ENCODE measurements around the gene PSD4.

PSD4 gene

GRCh38 chr2:113167962-113168340 is 5.8 kb upstream of the PSD4 start:
- no peak for DNase-seq (ENCODE audit: low read depth)

GRCh38 chr2:113169002-113169530 is 4.7 kb upstream of the PSD4 start:
- DNase-seq (ENCODE audit: low read depth), result no peak

GRCh38 chr2:113169586-113169985 is 4.2 kb upstream of the PSD4 start:
- no peak for DNase-seq (ENCODE audit: low read depth)

GRCh38 chr2:113171334-113172075 is 2.3 kb upstream of the PSD4 start:
- no peak for DNase-seq (ENCODE audit: low read depth)

- DNase-seq (ENCODE audit: low read depth), result no peak
Measured at GRCh38 chr2:113172721-113173541, 840 bp upstream of the PSD4 start.

- no peak for DNase-seq (ENCODE audit: low read depth)
Measured at GRCh38 chr2:113174376-113174750, 592 bp downstream of the PSD4 start.

- no peak for DNase-seq (ENCODE audit: low read depth)
Measured at GRCh38 chr2:113175042-113175628, 1.4 kb downstream of the PSD4 start.

GRCh38 chr2:113175736-113176695 is 2.2 kb downstream of the PSD4 start:
- DNase-seq (ENCODE audit: low read depth), result no peak

- no peak for DNase-seq (ENCODE audit: low read depth)
Measured at GRCh38 chr2:113176696-113177355, 3.1 kb downstream of the PSD4 start.

GRCh38 chr2:113178069-113178746 is 4.4 kb downstream of the PSD4 start:
- no peak for DNase-seq (ENCODE audit: low read depth)

- DNase-seq (ENCODE audit: low read depth), result no peak
Measured at GRCh38 chr2:113178891-113179290, 5.1 kb downstream of the PSD4 start.

- DNase-seq (ENCODE audit: low read depth), result no peak
Measured at GRCh38 chr2:113179446-113180045, 5.8 kb downstream of the PSD4 start.

GRCh38 chr2:113180131-113180946 is 6.6 kb downstream of the PSD4 start:
- no peak for DNase-seq (ENCODE audit: low read depth)

- DNase-seq (ENCODE audit: low read depth), result no peak
Measured at GRCh38 chr2:113181258-113182051, 7.7 kb downstream of the PSD4 start.

GRCh38 chr2:113182471-113183260 is 8.9 kb downstream of the PSD4 start:
- DNase-seq (ENCODE audit: low read depth), result no peak

- DNase-seq (ENCODE audit: low read depth), result no peak
Measured at GRCh38 chr2:113183264-113183663, 9.5 kb downstream of the PSD4 start.

- DNase-seq (ENCODE audit: low read depth), result no peak
Measured at GRCh38 chr2:113183703-113184102, 9.9 kb downstream of the PSD4 start.

Data from stimulated activated CD8-positive, alpha-beta memory T cell treated with anti-CD3 and anti-CD28 coated beads, Interleukin-12 subunit alpha, Interleukin-12 subunit beta, amount 100 ng/mL, for 4 hours (primary cell).